ENCODE data around the gene CLEC3B. TPM values are rescaled to one million over a fixed set of nuclear protein-coding genes. Genes with fewer than 3 reads are reported as not detected.

The CLEC3B gene
- total and polyA plus RNA-seq, 2 of the 8 experiments (the other 6 are each of a cell fraction or from before 2014, with no cell fraction given): 0.32 TPM; not detected in 1

DNA sequence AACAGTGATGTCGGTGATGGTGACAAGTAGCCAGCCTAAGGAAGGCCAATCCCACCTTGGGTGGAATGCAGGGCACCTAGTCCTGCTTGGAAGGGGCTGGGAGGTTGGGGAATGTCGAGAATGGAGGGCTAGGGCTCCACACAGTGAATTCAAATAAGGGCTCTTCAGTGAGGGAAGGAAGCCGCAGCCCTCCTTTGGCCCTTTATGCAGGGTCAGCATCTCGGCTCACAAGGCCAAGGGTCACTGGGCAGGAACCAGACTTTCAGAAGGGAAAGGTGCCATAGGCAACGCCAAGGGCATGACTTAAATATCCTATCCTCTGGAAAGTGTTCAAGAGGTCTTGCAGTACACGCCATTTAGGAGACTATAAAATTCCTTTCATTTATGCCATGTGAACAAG lies 56.9 kb downstream of the CLEC3B start:
- ChIA-PET POLR2A (ENCODE audit: partially characterized antibody) (no interaction called here), CTCF (ENCODE audit: partially characterized antibody) (interaction anchor here (0.6 kb wide), 2 partner anchors 44 to 165 kb away, joined by 3 read pairs; no protein-coding TSS in a partner anchor)
- no peaks in the 10 kb centered on the region for H3K79me1 ChIP-seq (ENCODE audit: low read depth, low read length)
- no peak overlapping the region for H3K9ac ChIP-seq (replicated peaks in 1 of 4; ENCODE audit: extremely low read depth in 1 of 4, low read depth in 3 of 4, low read length in 3 of 4)
- H3K79me2 ChIP-seq (ENCODE audit: control insufficient read depth in 1 of 2, insufficient read depth in 2 of 2, low read length in 2 of 2): no peaks in the 10 kb centered on the region
- H2BK20ac ChIP-seq (ENCODE audit: low read length): no peak overlapping the region
- no peaks in the 10 kb centered on the region for H4K20me1 ChIP-seq (replicated peaks in 1 of 2; ENCODE audit: control insufficient read depth in 1 of 2, insufficient read depth in 2 of 2, low read length in 2 of 2)
- DNase-seq (ENCODE audit: low read depth in 1 of 2, low spot score in 2 of 2) (no peak), FAIRE-seq (no peak)
- H4K5ac ChIP-seq (ENCODE audit: insufficient read length, low read depth, low read length): no peak overlapping the region
- no peak overlapping the region for H3K23ac ChIP-seq (ENCODE audit: insufficient read length)
- H3K4me3 ChIP-seq (ENCODE audit: extremely low read depth in 1 of 4, insufficient read depth in 2 of 4, low read depth in 3 of 4, low read length in 4 of 4): no peak overlapping the region
- H2BK120ac ChIP-seq (replicated peaks; ENCODE audit: low read depth, low read length): no peak overlapping the region
- H2AK5ac ChIP-seq (ENCODE audit: low read depth, low read length): no peak overlapping the region
- no peak overlapping the region for H2BK5ac ChIP-seq (ENCODE audit: low read depth, low read length)
- no peak overlapping the region for H3K14ac ChIP-seq (ENCODE audit: insufficient read length)
- H4K8ac ChIP-seq (ENCODE audit: extremely low read depth, insufficient read depth, low read length): no peak overlapping the region
- H3K18ac ChIP-seq (ENCODE audit: extremely low read depth, low read length): no peak overlapping the region
- H3K56ac ChIP-seq (replicated peaks; ENCODE audit: insufficient read length, low read depth, low read length): no peak overlapping the region
- peaks cover 4 to 19% (median 14%) of the 10 kb centered on the region in 4 experiments; a peak in 7 of 8 replicates for H3K36me3 ChIP-seq (ENCODE audit: control insufficient read depth in 2 of 4, insufficient read depth in 4 of 4, low read length in 3 of 4)
- no peak overlapping the region for H2BK12ac ChIP-seq (ENCODE audit: low read depth, low read length)
- no peak overlapping the region for H3K4me2 ChIP-seq (ENCODE audit: insufficient read depth in 1 of 2, low read depth in 2 of 2, low read length in 2 of 2)
- no peaks in the 10 kb centered on the region for H3K27me3 ChIP-seq (replicated peaks in 1 of 4; ENCODE audit: control insufficient read depth in 3 of 4, extremely low read depth in 1 of 4, insufficient read depth in 3 of 4, low read length in 3 of 4)
- WGBS, 2 experiments (ENCODE audit: extremely low coverage in 1 of 2, insufficient coverage in 1 of 2, insufficient read length in 1 of 2, insufficient replicate concordance in 2 of 2, low coverage in 1 of 2, low lambda C conversion rate in 2 of 2, missing lambda C conversion rate in 1 of 2): 83% methylated on average over 6 of the region's 6 CpGs; no CpG with 5 or more reads in 1 of the 2 experiments
- TF ChIP-seq ASH2L (IDR thresholded peaks at IDR 0.05; ENCODE audit: low read length) (no peak), RBBP5 (IDR thresholded peaks at IDR 0.05; ENCODE audit: borderline replicate concordance, low read depth, low read length) (no peak)
- H3K9me3 ChIP-seq (ENCODE audit: insufficient read depth in 2 of 2, low read depth in 1 of 2, low read length in 1 of 2): no peaks in the 10 kb centered on the region
- H2AFZ ChIP-seq (ENCODE audit: low read length): no peak overlapping the region
- no peak overlapping the region for H3K4ac ChIP-seq (replicated peaks; ENCODE audit: insufficient read length, low read depth, low read length)
- H3K27ac ChIP-seq (ENCODE audit: low read depth, low read length): no peak overlapping the region
- H2BK15ac ChIP-seq (ENCODE audit: low read length): no peak overlapping the region
- H3K4me1 ChIP-seq (replicated peaks in 1 of 4; ENCODE audit: control insufficient read depth in 3 of 4, insufficient read depth in 4 of 4, low read length in 3 of 4): no peaks in the 10 kb centered on the region
- no peak overlapping the region for H4K91ac ChIP-seq (replicated peaks; ENCODE audit: insufficient read length, low read length)
- H3K23me2 ChIP-seq (ENCODE audit: low read depth, low read length): no peaks in the 10 kb centered on the region
